SK-MEL-5 (cell line): Measurements from ENCODE around the gene TEAD1. TPM values are rescaled to one million over a fixed set of nuclear protein-coding genes. Genes with fewer than 3 reads are reported as not detected.
A peak's percentile ranks its signal among the peaks of the same experiment; 100 is the strongest.

Source experiments
- DNase-seq: peaks from one replicate; pipeline ENCODE4 v3.0.0-alpha.2; 2016; ENCODE audit warnings: low read depth, low spot score
- in situ Hi-C: cut with HindIII; loops from 2 replicates; pipeline ENCODE4 v1.10.0; 2016; ENCODE audit warnings: low sequenced_read_pairs, high pct_unique_total_duplicates, low pct_unique_long_range_greater_than_20kb
- total RNA-seq: library from RNA; depleted of rRNA; stranded (reverse); fragments of >200 nt; shearing (Covaris generic); gene quantifications from 2 replicates; pipeline ENCODE4 v1.2.3, GENCODE V29; 2014

Gene TEAD1
- total RNA-seq, 1 experiment from 2014 or later, result 55.0 TPM

DNA sequence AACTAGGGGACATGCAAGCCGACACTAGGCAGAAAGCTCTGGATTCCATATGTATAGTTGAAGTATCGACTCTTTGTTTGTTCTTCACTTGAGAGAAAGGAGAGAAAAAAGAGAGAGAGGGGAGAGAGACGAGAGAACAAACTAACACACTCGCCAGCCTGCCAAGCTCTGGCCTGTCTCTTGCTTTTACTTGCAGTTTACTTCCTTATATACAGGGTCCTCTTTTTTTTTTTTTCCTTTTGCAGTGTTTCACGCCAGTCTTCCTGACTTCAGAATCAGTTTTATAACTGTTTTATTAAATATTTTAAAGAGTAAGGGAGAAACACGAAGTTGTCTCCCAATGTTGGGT lies 19.9 kb downstream of the TEAD1 start:
- in situ Hi-C loops, result no loop called here
- DNase-seq, result no peak

DNA sequence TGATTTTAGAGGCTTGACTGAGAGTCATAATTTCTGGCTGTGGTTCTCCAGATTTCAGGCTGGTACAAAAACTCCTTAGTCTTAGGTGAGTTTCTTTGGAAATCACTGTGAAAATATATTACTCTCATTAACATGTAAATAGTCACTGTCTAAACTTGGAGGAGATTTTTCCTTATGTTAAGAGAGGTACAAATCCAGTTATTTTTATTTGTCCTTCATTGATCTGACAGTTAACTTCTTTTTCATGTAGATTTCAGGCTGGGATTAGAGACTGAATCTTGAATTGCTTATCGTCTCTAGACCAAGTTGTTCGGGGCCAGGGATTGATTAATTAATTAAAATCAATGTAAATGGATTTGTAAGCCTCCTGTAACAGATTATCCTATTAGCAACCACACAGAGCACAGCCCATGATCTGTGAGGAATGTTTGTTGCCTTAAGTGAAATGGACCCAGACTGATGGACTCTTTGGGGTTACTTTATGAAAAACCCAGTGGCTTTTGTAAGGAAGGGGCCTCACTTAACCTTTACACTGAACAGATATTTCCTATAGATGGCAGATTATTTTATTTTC lies 21.1 kb downstream of the TEAD1 start:
- DNase-seq, result no peak
- in situ Hi-C loops, result no loop called here

GRCh38 chr11:12695873-12696272 lies 21.7 kb downstream of the TEAD1 start:
- in situ Hi-C loops, result no loop called here
- no peak for DNase-seq

- in situ Hi-C loops, result no loop called here
- no peak for DNase-seq
Observed at GRCh38 chr11:12696911-12697581, 22.8 kb downstream of the TEAD1 start.

GRCh38 chr11:12698048-12698447 lies 23.8 kb downstream of the TEAD1 start:
- in situ Hi-C loops, result no loop called here
- no peak for DNase-seq

- DNase-seq, result no peak
- in situ Hi-C loops, result no loop called here
Observed at GRCh38 chr11:12701811-12702592, 27.8 kb downstream of the TEAD1 start.

DNA sequence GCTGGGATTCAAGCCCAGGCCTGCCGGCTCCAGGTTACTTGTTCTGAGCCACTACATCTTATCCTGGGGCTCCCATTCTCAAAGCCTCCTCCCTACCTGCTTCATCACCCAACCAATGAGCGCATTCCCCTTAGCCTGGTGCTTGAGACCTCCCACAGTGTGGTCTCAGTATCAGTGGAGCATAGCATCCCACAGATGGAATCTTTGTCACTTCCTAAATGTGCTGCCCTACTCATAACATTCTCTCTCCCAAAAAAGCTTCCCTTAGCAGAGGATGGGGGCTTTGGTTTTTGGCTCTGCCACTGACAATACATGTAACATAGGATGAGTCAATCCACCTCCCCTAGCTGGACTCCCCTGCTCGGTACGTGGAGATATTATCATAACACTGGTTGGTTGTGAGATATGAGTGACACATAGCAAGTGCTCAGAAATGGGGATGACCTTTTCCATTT lies 28.8 kb downstream of the TEAD1 start:
- no peak for DNase-seq
- in situ Hi-C loops, result no loop called here

DNA sequence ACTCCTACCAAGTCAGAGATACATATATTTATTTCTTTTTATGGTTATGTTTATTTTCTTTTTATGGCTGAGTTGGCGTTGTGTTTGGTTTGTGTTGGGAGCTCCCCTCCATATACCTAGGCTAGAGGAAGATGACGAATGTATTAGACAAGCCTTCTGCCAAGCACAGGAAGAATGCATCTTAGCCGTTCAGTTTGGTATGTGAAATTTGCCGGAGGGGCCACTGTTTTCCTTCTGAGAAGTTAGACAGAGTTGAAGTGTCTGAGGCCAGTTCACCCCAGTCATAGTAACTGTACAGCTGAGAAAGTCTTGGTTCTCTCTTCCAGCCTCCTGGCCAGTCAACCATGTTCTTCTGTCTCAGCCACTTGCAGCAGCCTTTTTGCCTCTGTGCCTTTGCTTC lies 29.8 kb downstream of the TEAD1 start:
- in situ Hi-C loops, result no loop called here
- peak; percentile 43 for DNase-seq

- in situ Hi-C loops, result no loop called here
- DNase-seq, result no peak
Observed at GRCh38 chr11:12705874-12706273, 31.7 kb downstream of the TEAD1 start.

DNA sequence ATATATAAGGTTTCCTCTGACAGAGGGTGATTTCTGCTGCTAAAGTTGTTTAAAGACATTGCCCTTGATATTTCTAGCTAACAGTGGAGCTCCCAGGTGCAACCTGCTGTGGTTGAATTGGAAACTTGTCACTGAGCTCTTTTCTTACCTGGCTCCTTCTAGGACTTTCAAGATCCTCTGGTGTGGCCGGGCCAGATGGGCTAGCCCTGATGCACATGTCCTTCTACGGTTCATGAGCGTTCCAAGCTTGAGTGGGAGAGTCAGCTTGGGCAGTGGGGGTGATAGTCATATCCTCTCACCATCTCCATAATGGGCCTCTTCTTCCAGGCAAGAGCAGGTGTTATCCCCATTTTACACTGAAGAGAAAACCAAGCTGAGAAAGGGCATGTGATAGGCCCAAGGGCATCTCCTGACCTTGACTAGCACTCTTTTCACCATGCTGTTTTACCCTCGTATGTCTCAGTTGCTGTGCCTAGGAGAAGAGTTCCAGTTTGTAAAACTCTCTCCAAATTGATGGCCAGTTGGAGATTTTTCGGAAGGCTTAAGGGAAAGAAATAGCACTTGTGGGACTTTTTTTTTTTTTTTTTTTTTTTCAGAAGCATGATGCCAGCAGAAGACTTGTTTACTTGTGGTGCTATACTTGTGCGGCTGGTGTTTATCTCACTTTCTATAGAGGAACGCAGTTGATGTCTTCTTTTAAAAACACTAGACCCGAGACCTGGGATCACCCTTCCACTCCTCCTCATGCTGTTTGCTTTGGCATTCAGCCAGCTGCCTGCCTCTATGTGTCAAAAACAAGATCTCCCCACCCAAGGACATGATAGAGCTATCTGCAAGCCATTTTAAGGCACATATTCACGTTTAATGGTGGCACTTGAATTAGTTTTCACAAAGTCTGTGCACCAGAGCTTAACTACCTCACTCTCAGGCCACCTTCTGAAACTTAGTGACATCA lies 32.6 kb downstream of the TEAD1 start:
- in situ Hi-C loops, result no loop called here
- DNase-seq, result peak; percentile 23

- no peak for DNase-seq
- in situ Hi-C loops, result no loop called here
Observed at GRCh38 chr11:12707500-12707880, 33.3 kb downstream of the TEAD1 start.

- in situ Hi-C loops, result no loop called here
- DNase-seq, result no peak
Observed at GRCh38 chr11:12711496-12711895, 37.3 kb downstream of the TEAD1 start.

GRCh38 chr11:12712132-12712531 lies 37.9 kb downstream of the TEAD1 start:
- in situ Hi-C loops, result no loop called here
- DNase-seq, result no peak

GRCh38 chr11:12715131-12715530 lies 40.9 kb downstream of the TEAD1 start:
- DNase-seq, result no peak
- in situ Hi-C loops, result no loop called here

GRCh38 chr11:12715941-12716340 lies 41.7 kb downstream of the TEAD1 start:
- no peak for DNase-seq
- in situ Hi-C loops, result no loop called here

- in situ Hi-C loops, result no loop called here
- DNase-seq, result no peak
Observed at GRCh38 chr11:12716816-12717215, 42.6 kb downstream of the TEAD1 start.

DNA sequence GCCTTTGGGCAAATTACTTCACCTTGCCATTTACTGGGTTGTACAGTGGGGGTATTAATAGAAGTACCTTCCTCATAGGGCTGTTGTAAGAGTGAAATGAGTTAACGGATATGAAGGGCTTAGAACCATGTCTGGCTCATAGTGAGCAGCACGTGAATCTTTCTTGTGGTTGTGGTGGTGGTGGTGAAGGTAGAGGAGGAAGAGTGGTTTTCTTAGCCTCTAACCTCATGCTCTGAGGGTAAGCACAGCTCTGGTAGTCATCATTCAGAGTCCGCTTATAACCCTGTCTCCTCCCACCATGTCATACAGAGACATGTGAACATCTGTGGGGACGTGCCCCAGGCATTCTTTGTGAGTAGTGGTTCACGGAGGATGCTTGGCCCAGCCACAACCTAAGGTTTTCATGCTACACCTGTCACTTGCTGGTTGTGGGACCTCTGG lies 43.6 kb downstream of the TEAD1 start:
- in situ Hi-C loops, result no loop called here
- DNase-seq, result no peak

GRCh38 chr11:12719221-12719620 lies 45.0 kb downstream of the TEAD1 start:
- in situ Hi-C loops, result no loop called here
- DNase-seq, result no peak
